Neuronal stem cell (in vitro differentiated cells): ENCODE measurements around the gene REC114.

ENCODE experiments used
- DNase-seq: peaks from one replicate; pipeline ENCODE4 v3.0.0-alpha.2; 2013; ENCODE audit warnings: low spot score
- H2AFZ ChIP-seq: one replicate; pipeline ENCODE4 v1.6.1; 2013; ENCODE audit warnings: mild to moderate bottlenecking, low read length, inconsistent platforms
- H2AK5ac ChIP-seq: 2 replicates; pipeline ENCODE4 v1.6.1; 2013; ENCODE audit warnings: low read depth, mild to moderate bottlenecking, inconsistent platforms, low read length, moderate library complexity, mixed read lengths
- H2BK120ac ChIP-seq: 2 replicates; pipeline ENCODE4 v1.6.1; 2013; ENCODE audit warnings: low read depth, mild to moderate bottlenecking, inconsistent platforms, low read length, moderate library complexity, mixed read lengths
- H2BK12ac ChIP-seq: one replicate; pipeline ENCODE4 v1.6.1; 2013; ENCODE audit warnings: low read length, inconsistent platforms
- H2BK15ac ChIP-seq: 2 replicates; pipeline ENCODE4 v1.6.1; 2013; ENCODE audit warnings: mild to moderate bottlenecking, low read length, inconsistent platforms, mixed read lengths
- H2BK5ac ChIP-seq: one replicate; pipeline ENCODE4 v1.6.1; 2013; ENCODE audit warnings: inconsistent platforms, mild to moderate bottlenecking, low read length, moderate library complexity
- H3K14ac ChIP-seq: one replicate; pipeline ENCODE4 v1.6.1; 2013; ENCODE audit warnings: low read length, inconsistent platforms
- H3K18ac ChIP-seq: 2 replicates; pipeline ENCODE4 v1.6.1; 2013; ENCODE audit warnings: low read length, inconsistent platforms
- H3K23ac ChIP-seq: 2 replicates; pipeline ENCODE4 v1.6.1; 2013; ENCODE audit warnings: low read depth, mild to moderate bottlenecking, mixed read lengths, low read length, inconsistent platforms; ENCODE audit not compliant: poor library complexity
- H3K27ac ChIP-seq: replicated peaks from 3 replicates; pipeline ENCODE4 v1.5.1; 2013; ENCODE audit warnings: low read length, inconsistent platforms
- H3K27me3 ChIP-seq, 3 experiments: 2 replicates each; pipeline ENCODE4 v1.6.1; 2013; ENCODE audit warnings: low read length in 3 of 3, mild to moderate bottlenecking in 2 of 3, inconsistent platforms in 1 of 3, low read depth in 1 of 3, mixed read lengths in 1 of 3, moderate library complexity in 1 of 3; ENCODE audit not compliant: control insufficient read depth in 3 of 3, insufficient read depth in 3 of 3
- H3K36me3 ChIP-seq, 2 donors: replicated peaks in 1 of 2; 2 replicates each; pipeline ENCODE4 v1.6.1; 2013; ENCODE audit warnings: low read length in 2 of 2; ENCODE audit not compliant: control insufficient read depth in 2 of 2, insufficient read depth in 2 of 2
- H3K4ac ChIP-seq: 2 replicates; pipeline ENCODE4 v1.6.1; 2013; ENCODE audit warnings: inconsistent platforms, mild to moderate bottlenecking, low read length, moderate library complexity
- H3K4me1 ChIP-seq, 2 donors: 1 replicate in 1 of 2; 2 replicates in 1 of 2; pipeline ENCODE4 v1.6.1; 2013; ENCODE audit warnings: low read length in 2 of 2, low read depth in 1 of 2; ENCODE audit not compliant: control insufficient read depth in 2 of 2, insufficient read depth in 1 of 2
- H3K4me2 ChIP-seq: one replicate; pipeline ENCODE4 v1.6.1; 2013; ENCODE audit warnings: mild to moderate bottlenecking, low read length, inconsistent platforms; ENCODE audit not compliant: insufficient read depth, poor library complexity, severe bottlenecking
- H3K4me3 ChIP-seq, 2 donors: 2 replicates each; pipeline ENCODE4 v1.5.1; 2013; ENCODE audit warnings: low read length in 2 of 2, mild to moderate bottlenecking in 2 of 2, inconsistent platforms in 1 of 2, moderate library complexity in 1 of 2
- H3K79me1 ChIP-seq: one replicate; pipeline ENCODE4 v1.6.1; 2013; ENCODE audit warnings: low read depth, mild to moderate bottlenecking, inconsistent platforms, low read length, moderate library complexity
- H3K9ac ChIP-seq: one replicate; pipeline ENCODE4 v1.6.1; 2013; ENCODE audit warnings: mild to moderate bottlenecking, low read depth, low read length, inconsistent platforms; ENCODE audit not compliant: poor library complexity
- H3K9me3 ChIP-seq, 2 donors: replicated peaks in 1 of 2; 2 replicates each; pipeline versions ENCODE3 to v1.6.1; 2013; ENCODE audit warnings: low read length in 2 of 2, mild to moderate bottlenecking in 2 of 2, inconsistent platforms in 1 of 2, low read depth in 1 of 2, mixed read lengths in 1 of 2, moderate library complexity in 1 of 2; ENCODE audit not compliant: control insufficient read depth in 2 of 2, insufficient read depth in 1 of 2
- H4K8ac ChIP-seq: one replicate; pipeline ENCODE4 v1.6.1; 2013; ENCODE audit warnings: low read depth, mild to moderate bottlenecking, inconsistent platforms, low read length, moderate library complexity
- H4K91ac ChIP-seq: one replicate; pipeline ENCODE4 v1.6.1; 2013; ENCODE audit warnings: low read length, low read depth, mild to moderate bottlenecking, inconsistent platforms; ENCODE audit not compliant: poor library complexity
- whole genome bisulfite sequencing, 2 donors: extraction: QIAGEN DNeasy Blood & Tissue Kit; methylation state at CpG; one replicate each; pipeline ENCODE4 v1.1.7; 2013; ENCODE audit warnings: missing lambda C conversion rate in 2 of 2, mixed read lengths in 1 of 2; ENCODE audit not compliant: insufficient read length in 2 of 2, insufficient replicate concordance in 1 of 2; ENCODE audit errors: extremely low coverage in 2 of 2; 5-methylcytosine and 5-hydroxymethylcytosine counted together

The REC114 gene

GRCh38 chr15:73572296-73572695 is 129.3 kb downstream of the REC114 start:
- Histone ChIP-seq H2AFZ (no peak overlapping the region), H3K36me3 (peaks cover 32 to 89% of the 10 kb centered on the region in 2 donors), H2BK15ac (no peak overlapping the region), H4K91ac (no peak overlapping the region), H3K9ac (no peak overlapping the region), H3K18ac (no peak overlapping the region), H3K27ac (no peak overlapping the region), H2BK5ac (no peak overlapping the region), H3K27me3 (no peaks in the 10 kb centered on the region), H3K14ac (no peak overlapping the region), H3K23ac (no peak overlapping the region), H3K9me3 (no peaks in the 10 kb centered on the region), H4K8ac (no peak overlapping the region), H3K4me2 (no peak overlapping the region), H2BK12ac (no peak overlapping the region), H2BK120ac (no peak overlapping the region), H2AK5ac (no peak overlapping the region), H3K4me3 (no peak overlapping the region), H3K4me1 (no peaks in the 10 kb centered on the region), H3K4ac (no peak overlapping the region), H3K79me1 (no peaks in the 10 kb centered on the region)
- DNase-seq, result no peak
- no CpG with 5 or more reads among the region's 5 CpGs for WGBS, 2 donors

DNA sequence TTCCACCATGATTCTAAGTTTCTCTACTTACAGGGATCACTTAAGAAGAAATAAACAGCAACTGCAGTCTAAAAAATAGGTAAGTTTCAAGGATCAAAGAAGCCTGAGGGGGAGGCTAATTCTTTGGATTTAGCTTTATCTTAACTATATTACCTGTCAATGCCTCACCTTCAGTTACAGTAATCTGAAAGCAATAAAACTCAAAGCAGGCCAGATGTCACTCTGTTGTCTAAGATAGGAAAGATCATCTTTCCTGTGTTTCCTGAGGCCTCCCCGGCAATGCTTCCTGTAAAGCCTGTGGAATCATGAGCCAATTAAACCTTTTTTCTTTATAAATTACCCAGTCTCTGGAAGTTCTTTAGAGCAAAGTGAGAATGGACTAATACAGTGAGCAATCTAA is 130.1 kb downstream of the REC114 start:
- peaks cover 32 to 86% of the 10 kb centered on the region in 2 donors for H3K36me3 ChIP-seq

DNA sequence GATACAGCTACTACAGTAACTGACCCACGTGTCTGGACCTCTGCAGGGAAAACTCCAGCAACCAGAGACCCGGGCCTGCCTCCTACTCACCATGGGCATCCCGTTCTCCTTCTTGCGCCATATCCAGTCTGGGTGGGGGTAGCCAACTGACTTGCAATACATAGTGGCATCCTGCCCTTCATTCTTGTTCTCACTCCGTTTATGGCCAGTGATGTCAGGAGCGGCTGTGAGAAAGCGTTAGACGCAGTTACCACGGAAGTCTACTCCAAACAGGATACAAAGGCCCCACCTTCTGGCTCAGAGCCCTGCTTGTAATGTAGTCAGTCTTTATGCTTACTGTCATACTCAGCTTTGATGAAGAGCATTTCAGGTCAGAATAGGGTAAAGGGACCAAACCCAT is 130.6 kb downstream of the REC114 start:
- Histone ChIP-seq H3K4ac (no peak overlapping the region), H3K4me1 (no peaks in the 10 kb centered on the region), H3K23ac (no peak overlapping the region), H4K8ac (no peak overlapping the region), H3K36me3 (peaks cover 31 to 86% of the 10 kb centered on the region in 2 donors), H4K91ac (no peak overlapping the region), H2AFZ (no peak overlapping the region), H2BK15ac (no peak overlapping the region), H3K4me2 (no peak overlapping the region), H3K4me3 (no peak overlapping the region), H3K27ac (no peak overlapping the region), H2BK120ac (no peak overlapping the region), H3K79me1 (no peaks in the 10 kb centered on the region), H3K18ac (no peak overlapping the region), H2AK5ac (no peak overlapping the region), H3K27me3 (no peaks in the 10 kb centered on the region), H3K9ac (no peak overlapping the region), H3K9me3 (no peaks in the 10 kb centered on the region), H3K14ac (no peak overlapping the region), H2BK5ac (no peak overlapping the region), H2BK12ac (no peak overlapping the region)
- no CpG with 5 or more reads among the region's 9 CpGs for WGBS, 2 donors
- no peak for DNase-seq

More for the DNA sequence above, 130.1 kb downstream of the REC114 start:
- H3K27me3 ChIP-seq, result no peaks in the 10 kb centered on the region
- no peaks in the 10 kb centered on the region for H3K4me1 ChIP-seq
- H3K27ac ChIP-seq, result no peak overlapping the region
- H4K91ac ChIP-seq, result no peak overlapping the region
- no peak overlapping the region for H3K23ac ChIP-seq
- no peak overlapping the region for H2AFZ ChIP-seq
- no peak overlapping the region for H2AK5ac ChIP-seq
- H3K4me3 ChIP-seq, result no peak overlapping the region
- no peak overlapping the region for H2BK15ac ChIP-seq
- no peak overlapping the region for H3K4ac ChIP-seq
- no peak overlapping the region for H2BK5ac ChIP-seq
- H3K4me2 ChIP-seq, result no peak overlapping the region
- no peak overlapping the region for H3K18ac ChIP-seq
- no peaks in the 10 kb centered on the region for H3K79me1 ChIP-seq
- no peak overlapping the region for H3K9ac ChIP-seq
- no peak overlapping the region for H2BK120ac ChIP-seq
- H2BK12ac ChIP-seq, result no peak overlapping the region
- WGBS, 2 donors, result no CpG with 5 or more reads among the region's 1 CpG
- no peaks in the 10 kb centered on the region for H3K9me3 ChIP-seq
- H4K8ac ChIP-seq, result no peak overlapping the region
- H3K14ac ChIP-seq, result no peak overlapping the region
- DNase-seq, result no peak

DNA sequence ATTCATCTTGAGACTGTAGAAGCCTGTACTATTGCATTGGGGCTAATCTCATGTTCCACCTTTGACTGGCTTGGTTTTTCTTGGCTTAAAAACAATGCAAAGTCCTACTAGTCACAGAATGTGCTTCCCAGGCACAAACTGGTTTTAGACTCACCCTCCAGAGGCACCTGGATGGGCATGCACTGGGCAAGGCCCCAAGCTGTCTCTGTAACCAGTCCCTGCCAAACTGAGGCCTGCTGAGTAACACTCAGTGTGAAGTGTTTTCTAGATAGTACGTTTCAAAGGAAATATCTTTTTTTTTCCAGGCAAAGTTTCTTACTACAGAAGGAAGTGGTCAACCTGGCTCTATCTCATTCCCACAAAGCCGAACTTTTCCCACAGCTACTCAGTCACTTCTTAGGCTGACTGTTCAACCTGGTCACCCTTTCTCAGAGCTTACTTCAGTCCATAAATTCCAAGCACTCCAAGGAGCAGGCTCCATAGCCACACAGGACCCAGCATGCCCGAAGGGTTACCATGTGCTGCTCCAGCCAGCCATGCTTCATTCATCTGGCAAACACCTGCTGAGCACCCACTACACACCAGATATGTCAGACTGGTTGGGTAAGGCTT is 132.8 kb downstream of the REC114 start:
- WGBS, 2 donors, result no CpG with 5 or more reads among the region's 3 CpGs

More for the DNA sequence above, 132.8 kb downstream of the REC114 start:
- Histone ChIP-seq H3K23ac (no peak overlapping the region), H3K4me1 (no peaks in the 10 kb centered on the region), H2BK15ac (no peak overlapping the region), H3K27ac (no peak overlapping the region), H4K8ac (no peak overlapping the region), H3K4me3 (peak overlapping the region in 1 of 2 donors; percentile 35), H3K27me3 (no peaks in the 10 kb centered on the region), H3K14ac (no peak overlapping the region), H3K4ac (no peak overlapping the region), H3K18ac (no peak overlapping the region), H2BK5ac (no peak overlapping the region), H3K4me2 (no peak overlapping the region), H2BK120ac (no peak overlapping the region), H3K9me3 (no peaks in the 10 kb centered on the region), H4K91ac (no peak overlapping the region), H3K9ac (no peak overlapping the region), H2AFZ (no peak overlapping the region), H3K79me1 (no peaks in the 10 kb centered on the region), H2AK5ac (no peak overlapping the region), H3K36me3 (peaks cover 18 to 76% of the 10 kb centered on the region in 2 donors), H2BK12ac (no peak overlapping the region)
- DNase-seq, result no peak
